Stimulated activated CD8-positive, alpha-beta memory T cell treated with anti-CD3 and anti-CD28 coated beads, Interleukin-12 subunit alpha, Interleukin-12 subunit beta, amount 100 ng/mL, for 4 hours (primary cell): ENCODE results near the gene SLC29A3.

ENCODE experiments used
- DNase-seq: peaks from one replicate; pipeline ENCODE4 v3.0.0-alpha.2; 2020; ENCODE audit warnings: low read depth

SLC29A3 gene

GRCh38 chr10:71300555-71301370 lies 18.3 kb upstream of the SLC29A3 start:
- no peak for DNase-seq

GRCh38 chr10:71301371-71301916 lies 17.6 kb upstream of the SLC29A3 start:
- DNase-seq = no peak

- DNase-seq = no peak
Observed at GRCh38 chr10:71302451-71302850, 16.6 kb upstream of the SLC29A3 start.

GRCh38 chr10:71302874-71303568 lies 16.0 kb upstream of the SLC29A3 start:
- no peak for DNase-seq

- DNase-seq = no peak
Observed at GRCh38 chr10:71303569-71303907, 15.5 kb upstream of the SLC29A3 start.

- DNase-seq = no peak
Observed at GRCh38 chr10:71304914-71305313, 14.1 kb upstream of the SLC29A3 start.

- DNase-seq = no peak
Observed at GRCh38 chr10:71306979-71307378, 12.1 kb upstream of the SLC29A3 start.

GRCh38 chr10:71307469-71308085 lies 11.5 kb upstream of the SLC29A3 start:
- DNase-seq = no peak

- no peak for DNase-seq
Observed at GRCh38 chr10:71308244-71308643, 10.8 kb upstream of the SLC29A3 start.

- DNase-seq = no peak
Observed at GRCh38 chr10:71308985-71309384, 10.1 kb upstream of the SLC29A3 start.

- DNase-seq = no peak
Observed at GRCh38 chr10:71309919-71310318, 9.1 kb upstream of the SLC29A3 start.

- DNase-seq = no peak
Observed at GRCh38 chr10:71312220-71312619, 6.8 kb upstream of the SLC29A3 start.

- DNase-seq = no peak
Observed at GRCh38 chr10:71312811-71313789, 6.0 kb upstream of the SLC29A3 start.

- peak; percentile 11 for DNase-seq
Observed at GRCh38 chr10:71314028-71314693, 4.9 kb upstream of the SLC29A3 start.

- no peak for DNase-seq
Observed at GRCh38 chr10:71314694-71315225, 4.3 kb upstream of the SLC29A3 start.

- no peak for DNase-seq
Observed at GRCh38 chr10:71316056-71316785, 2.8 kb upstream of the SLC29A3 start.

- no peak for DNase-seq
Observed at GRCh38 chr10:71316786-71317160, 2.3 kb upstream of the SLC29A3 start.

- DNase-seq = no peak
Observed at GRCh38 chr10:71317739-71318138, 1.3 kb upstream of the SLC29A3 start.

GRCh38 chr10:71319800-71320392 lies 837 bp downstream of the SLC29A3 start:
- DNase-seq = no peak

- no peak for DNase-seq
Observed at GRCh38 chr10:71320592-71320991, 1.5 kb downstream of the SLC29A3 start.
